Pancreas (tissue), 10 donors: ENCODE data around the gene SYCN. TPM values are rescaled to one million over a fixed set of nuclear protein-coding genes. Genes with fewer than 3 reads are reported as not detected.

Experiments
- ATAC-seq, 4 donors: fragments of 200-7000 bp; cut with Tn5 transposase; one replicate each; pipeline versions ENCODE4 v1.8.0 to v1.9.1; 2020; ENCODE audit warnings: mild to moderate bottlenecking in 4 of 4, moderate library complexity in 4 of 4
- DNase-seq, 6 donors: peaks; one replicate each; pipeline ENCODE4 v3.0.0-alpha.2; 2020
- FAIRE-seq: peaks from 2 replicates; lab custom pipeline; 2012; peaks lifted over from hg19 to GRCh38; lab: Jason Lieb, UNC
- H3K27ac ChIP-seq, 4 donors: fragments of 200-600 bp; sonication (generic); 1 replicate in 3 of 4; 2 replicates in 1 of 4; pipeline versions ENCODE4 v1.5.0 to v1.8.0; 2020
- H3K27me3 ChIP-seq, 4 donors: fragments of 200-600 bp; one replicate each; pipeline ENCODE4 v1.8.0; 2021
- H3K36me3 ChIP-seq, 3 donors: fragments of 200-600 bp; sonication (generic) in 1 of 3; one replicate each; pipeline versions ENCODE4 v1.5.0 to v1.8.0; 2020 to 2021
- H3K4me1 ChIP-seq, 3 donors: fragments of 200-600 bp; one replicate each; pipeline ENCODE4 v1.8.0; 2021
- H3K4me3 ChIP-seq, 4 donors: fragments of 200-600 bp; sonication (generic) in 2 of 4; one replicate each; pipeline versions ENCODE4 v1.5.0 to v1.8.0; 2020 to 2021
- H3K9me3 ChIP-seq, 4 donors: fragments of 200-600 bp; one replicate each; pipeline ENCODE4 v1.8.0; 2021
- CTCF ChIP-seq, 4 donors: fragments of 200-600 bp; sonication (generic) in 3 of 4; IDR thresholded peaks; one replicate each; pipeline versions ENCODE4 v1.5.0 to v1.8.0; 2021; ENCODE audit warnings: antibody characterized with exemption in 4 of 4
- WGBS, 2 donors: extraction: QIAGEN DNeasy Blood & Tissue Kit; methylation state at CpG; one replicate each; pipeline ENCODE4 v1.1.7; 2013; 5-methylcytosine and 5-hydroxymethylcytosine counted together
- intact Hi-C, 3 donors: fragments of 100-400 bp; cut with DNase I; formaldehyde crosslinking; loops; one replicate each; pipeline versions ENCODE4 v1.11.1 to v1.14.2; 2022
- polyA plus RNA-seq, 2 donors: library from polyadenylated mRNA; stranded (reverse); fragments of 200-250 nt; gene quantifications; one replicate each; pipeline ENCODE4 v1.2.3, GENCODE V29; 2013
- total RNA-seq, 6 donors: library from RNA; stranded (reverse); fragmentation: NEBNext Ultra II Directional in 4 of 6; extraction: Animal tissue kit (Norgen Biotek cat#: 25700) in 4 of 6; gene quantifications; one replicate each; pipeline versions ENCODE4 v1.2.1 to v1.2.4, GENCODE V29; 2021 to 2023
- donor health status: healthy with polysubstance abuse.
- donor health status: DM: no; HTN: no; CAD: no; lungs with moderate emphysema.
- donor health status: DM: no; HTN: no; CAD: no.
- donor health status: control.
- donor health status: control.
- donor health status: Bipolar disorder and iron deficiency.
- donor health status: DM: yes; HTN: yes; CAD: no.
- donor health status: DM: no; HTN: no; CAD: no.
- donor health status: DM: no; HTN: no; CAD: no.
- donor health status: DM: yes; HTN: yes; CAD: no.

SYCN gene
- total and polyA plus RNA-seq, 8 donors, result 1,282 to 3,883 (median 2,379) TPM

- intact Hi-C loops, result no loop called here
- no peak for TF ChIP-seq CTCF (IDR thresholded peaks at IDR 0.05)
- Histone ChIP-seq H3K4me3 (no peak overlapping the region), H3K27ac (peak overlapping the region; percentile 65 to 77 (median 68)), H3K9me3 (no peaks in the 10 kb centered on the region), H3K36me3 (peaks cover 0 to 21% (median 0%) of the 10 kb centered on the region in 3 donors), H3K4me1 (peaks cover 29 to 36% (median 32%) of the 10 kb centered on the region in 3 donors), H3K27me3 (no peaks in the 10 kb centered on the region)
- FAIRE-seq, result no peak
- 43 to 45% methylated on average over 17 to 25 of the region's 25 CpGs for WGBS, 2 donors
- peak; percentile 64 to 85 (median 73) for DNase-seq
- peak; percentile 73 to 80 (median 76) for ATAC-seq
These were observed 36.4 kb downstream of the SYCN start for GRCh38 chr19:39167461-39168257.

- FAIRE-seq, result no peak
- TF ChIP-seq CTCF (IDR thresholded peaks at IDR 0.05), result no peak
- intact Hi-C loops, result no loop called here
- peaks cover 0 to 12% (median 0%) of the 10 kb centered on the region in 3 donors for H3K36me3 ChIP-seq
- peaks cover 29 to 36% (median 32%) of the 10 kb centered on the region in 3 donors for H3K4me1 ChIP-seq
- WGBS, 2 donors, result 20 to 37% methylated on average over 24 of the region's 24 CpGs
- peak overlapping the region in 1 of 4 donors; percentile 8 for H3K4me3 ChIP-seq
- ATAC-seq, result peak; percentile 65 to 76 (median 73)
- peak overlapping the region; percentile 65 to 77 (median 68) for H3K27ac ChIP-seq
- no peaks in the 10 kb centered on the region for H3K9me3 ChIP-seq
- H3K27me3 ChIP-seq, result no peaks in the 10 kb centered on the region
- peak; percentile 78 to 94 (median 84) for DNase-seq
These were observed 37.3 kb downstream of the SYCN start for GRCh38 chr19:39166571-39167391.

GRCh38 chr19:39165857-39166256 is 38.2 kb downstream of the SYCN start:
- no peaks in the 10 kb centered on the region for H3K9me3 ChIP-seq
- WGBS, 2 donors, result 93 to 95% methylated on average over 7 of the region's 7 CpGs
- H3K36me3 ChIP-seq, result peaks cover 0 to 9% (median 0%) of the 10 kb centered on the region in 3 donors
- H3K27ac ChIP-seq, result peak overlapping the region in 1 of 4 donors; percentile 65
- no peaks in the 10 kb centered on the region for H3K27me3 ChIP-seq
- ATAC-seq (no peak), DNase-seq (no peak), FAIRE-seq (no peak)
- no peak for TF ChIP-seq CTCF (IDR thresholded peaks at IDR 0.05)
- peaks cover 32 to 40% (median 33%) of the 10 kb centered on the region in 3 donors for H3K4me1 ChIP-seq
- no peak overlapping the region for H3K4me3 ChIP-seq
- intact Hi-C loops, result no loop called here

DNA sequence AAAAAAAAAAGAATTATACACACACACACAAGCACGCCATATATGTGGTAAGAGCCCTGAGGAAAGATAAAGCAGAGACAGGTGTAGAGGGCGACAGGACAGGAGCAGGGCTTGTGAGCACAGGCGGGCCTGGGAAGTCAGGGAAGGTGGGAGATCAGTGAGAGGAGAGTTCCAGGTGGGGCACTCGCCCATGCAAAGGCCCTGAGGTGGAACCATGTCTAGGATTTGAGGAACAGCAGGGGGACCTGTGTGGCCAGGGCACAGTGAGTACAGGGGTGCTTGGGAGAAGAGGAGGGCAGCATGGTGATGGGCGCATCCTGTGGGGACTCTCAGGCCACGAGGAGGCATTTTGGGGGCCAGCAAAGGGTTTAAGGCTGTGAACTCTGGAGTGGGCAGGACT is 39.8 kb downstream of the SYCN start:
- H3K27ac ChIP-seq, result no peak overlapping the region
- WGBS, 2 donors, result 68 to 81% methylated on average over 6 of the region's 6 CpGs
- TF ChIP-seq CTCF (IDR thresholded peaks at IDR 0.05), result no peak

More for the DNA sequence above, 39.8 kb downstream of the SYCN start:
- Histone ChIP-seq H3K27me3 (no peaks in the 10 kb centered on the region), H3K36me3 (no peaks in the 10 kb centered on the region), H3K9me3 (no peaks in the 10 kb centered on the region), H3K4me1 (peaks cover 35 to 49% (median 35%) of the 10 kb centered on the region in 3 donors), H3K4me3 (no peak overlapping the region)
- no peak for ATAC-seq
- FAIRE-seq, result no peak
- intact Hi-C loops, result no loop called here
- peak in 1 of 6 donors; percentile 11 for DNase-seq
